ENCODE data around the gene LEFTY2. TPM values are rescaled to one million over a fixed set of nuclear protein-coding genes. Genes with fewer than 3 reads are reported as not detected.
"Not testable (repeated sequence)": the region's sequence is repeated elsewhere in the genome, so short reads cannot be mapped to it uniquely, and the experiment has no call there.

LEFTY2 gene
- total and polyA plus RNA-seq, 4 donors: 0.11 to 0.52 (median 0.35) TPM

- no peaks in the 10 kb centered on the region for H3K36me3 ChIP-seq (ENCODE audit: control insufficient read depth in 4 of 4, insufficient read depth in 4 of 4, low read length in 4 of 4)
- H3K4me3 ChIP-seq: no peak overlapping the region
- DNase-seq (no peak), ATAC-seq (ENCODE audit: insufficient read depth, low FRiP score) (no peak)
- H3K9ac ChIP-seq (ENCODE audit: insufficient read depth in 1 of 2, low read length in 2 of 2): no peak overlapping the region
- 89 to 93% methylated on average over 4 of the region's 4 CpGs for WGBS, 2 donors
- no peaks in the 10 kb centered on the region for H3K9me3 ChIP-seq (ENCODE audit: control insufficient read depth in 4 of 4, insufficient read depth in 3 of 4, low read length in 3 of 4)
- H3K27ac ChIP-seq (ENCODE audit: low read depth in 1 of 2, low read length in 1 of 2): no peak overlapping the region
- H3K4me1 ChIP-seq (ENCODE audit: control insufficient read depth in 5 of 5, insufficient read depth in 5 of 5, low read length in 5 of 5): peaks cover 5 to 19% (median 10%) of the 10 kb centered on the region in 5 donors
- TF ChIP-seq CTCF (IDR thresholded peaks at IDR 0.05; ENCODE audit: control extremely low read depth, extremely low read depth): no peak
- no peaks in the 10 kb centered on the region for H3K27me3 ChIP-seq (ENCODE audit: control insufficient read depth in 3 of 3, insufficient read depth in 3 of 3, low read length in 2 of 3)
These were observed 2.6 kb upstream of the LEFTY2 start for GRCh38 chr1:225943582-225943981.

GRCh38 chr1:225942574-225942973 lies 1.6 kb upstream of the LEFTY2 start:
- Histone ChIP-seq H3K9me3 (ENCODE audit: control insufficient read depth in 4 of 4, insufficient read depth in 3 of 4, low read length in 3 of 4) (no peaks in the 10 kb centered on the region), H3K36me3 (ENCODE audit: control insufficient read depth in 4 of 4, insufficient read depth in 4 of 4, low read length in 4 of 4) (no peaks in the 10 kb centered on the region), H3K4me1 (ENCODE audit: control insufficient read depth in 5 of 5, insufficient read depth in 5 of 5, low read length in 5 of 5) (peaks cover 5 to 19% (median 10%) of the 10 kb centered on the region in 5 donors), H3K27me3 (ENCODE audit: control insufficient read depth in 3 of 3, insufficient read depth in 3 of 3, low read length in 2 of 3) (no peaks in the 10 kb centered on the region), H3K4me3 (no peak overlapping the region), H3K27ac (ENCODE audit: low read depth in 1 of 2, low read length in 1 of 2) (no peak overlapping the region), H3K9ac (ENCODE audit: insufficient read depth in 1 of 2, low read length in 2 of 2) (no peak overlapping the region)
- DNase-seq (no peak), ATAC-seq (ENCODE audit: insufficient read depth, low FRiP score) (peak; percentile 37)
- WGBS, 2 donors: 58 to 70% methylated on average over 7 of the region's 7 CpGs
- no peak for TF ChIP-seq CTCF (IDR thresholded peaks at IDR 0.05; ENCODE audit: control extremely low read depth, extremely low read depth)

GRCh38 chr1:225941942-225942222 lies 862 bp upstream of the LEFTY2 start:
- DNase-seq: no peak
- TF ChIP-seq CTCF (IDR thresholded peaks at IDR 0.05; ENCODE audit: control extremely low read depth, extremely low read depth): no peak
- 52 to 53% methylated on average over 1 of the region's 1 CpG for WGBS, 2 donors
- Histone ChIP-seq H3K4me3 (no peak overlapping the region), H3K27ac (ENCODE audit: low read depth in 1 of 2, low read length in 1 of 2) (no peak overlapping the region), H3K27me3 (ENCODE audit: control insufficient read depth in 3 of 3, insufficient read depth in 3 of 3, low read length in 2 of 3) (no peaks in the 10 kb centered on the region), H3K4me1 (ENCODE audit: control insufficient read depth in 5 of 5, insufficient read depth in 5 of 5, low read length in 5 of 5) (peaks cover 5 to 19% (median 10%) of the 10 kb centered on the region in 5 donors), H3K9me3 (ENCODE audit: control insufficient read depth in 4 of 4, insufficient read depth in 3 of 4, low read length in 3 of 4) (no peaks in the 10 kb centered on the region), H3K36me3 (ENCODE audit: control insufficient read depth in 4 of 4, insufficient read depth in 4 of 4, low read length in 4 of 4) (no peaks in the 10 kb centered on the region), H3K9ac (ENCODE audit: insufficient read depth in 1 of 2, low read length in 2 of 2) (no peak overlapping the region)
- no peak for ATAC-seq (ENCODE audit: insufficient read depth, low FRiP score)

GRCh38 chr1:225940385-225941151 lies 452 bp downstream of the LEFTY2 start:
- no peaks in the 10 kb centered on the region for H3K27me3 ChIP-seq (ENCODE audit: control insufficient read depth in 3 of 3, insufficient read depth in 3 of 3, low read length in 2 of 3)
- no peak for DNase-seq
- no peak overlapping the region for H3K4me3 ChIP-seq
- WGBS, 2 donors: 88 to 90% methylated on average over 25 of the region's 25 CpGs
- H3K9ac ChIP-seq (ENCODE audit: insufficient read depth in 1 of 2, low read length in 2 of 2): no peak overlapping the region
- TF ChIP-seq CTCF (IDR thresholded peaks at IDR 0.05; ENCODE audit: control extremely low read depth, extremely low read depth): no peak
- no peaks in the 10 kb centered on the region for H3K9me3 ChIP-seq (ENCODE audit: control insufficient read depth in 4 of 4, insufficient read depth in 3 of 4, low read length in 3 of 4)
- peak overlapping the region in 1 of 2 donors; percentile 32 for H3K27ac ChIP-seq (ENCODE audit: low read depth in 1 of 2, low read length in 1 of 2)
- no peaks in the 10 kb centered on the region for H3K36me3 ChIP-seq (ENCODE audit: control insufficient read depth in 4 of 4, insufficient read depth in 4 of 4, low read length in 4 of 4)
- H3K4me1 ChIP-seq (ENCODE audit: control insufficient read depth in 5 of 5, insufficient read depth in 5 of 5, low read length in 5 of 5): peaks cover 5 to 19% (median 10%) of the 10 kb centered on the region in 5 donors
- ATAC-seq (ENCODE audit: insufficient read depth, low FRiP score): no peak

GRCh38 chr1:225939939-225940310 lies 1.1 kb downstream of the LEFTY2 start:
- not testable (repeated sequence) for H3K4me3 ChIP-seq; H3K9ac ChIP-seq (ENCODE audit: insufficient read depth in 1 of 2, low read length in 2 of 2)
- 76 to 90% methylated on average over 8 of the region's 8 CpGs for WGBS, 2 donors

More at GRCh38 chr1:225939939-225940310, 1.1 kb downstream of the LEFTY2 start:
- ATAC-seq (ENCODE audit: insufficient read depth, low FRiP score); H3K36me3 ChIP-seq (ENCODE audit: control insufficient read depth in 4 of 4, insufficient read depth in 4 of 4, low read length in 4 of 4); H3K27ac ChIP-seq (ENCODE audit: low read depth in 1 of 2, low read length in 1 of 2); DNase-seq; H3K27me3 ChIP-seq (ENCODE audit: control insufficient read depth in 3 of 3, insufficient read depth in 3 of 3, low read length in 2 of 3); H3K9me3 ChIP-seq (ENCODE audit: control insufficient read depth in 4 of 4, insufficient read depth in 3 of 4, low read length in 3 of 4): not testable (repeated sequence)
- peaks cover 5 to 19% (median 10%) of the 10 kb centered on the region in 5 donors for H3K4me1 ChIP-seq (ENCODE audit: control insufficient read depth in 5 of 5, insufficient read depth in 5 of 5, low read length in 5 of 5)

All from lung (tissue), 12 donors.